Stimulated activated CD4-positive, alpha-beta T cell treated with anti-CD3 and anti-CD28 coated beads, Interleukin-2, amount 100 ng/mL, for 24 hours (primary cell): Measurements from ENCODE around the gene IGHMBP2.
"Not testable (repeated sequence)": the region's sequence is repeated elsewhere in the genome, so short reads cannot be mapped to it uniquely, and the experiment has no call there.

Experiments
- DNase-seq, 2 donors: peaks; one replicate each; pipeline ENCODE4 v3.0.0-alpha.2; 2020

IGHMBP2 gene

DNA sequence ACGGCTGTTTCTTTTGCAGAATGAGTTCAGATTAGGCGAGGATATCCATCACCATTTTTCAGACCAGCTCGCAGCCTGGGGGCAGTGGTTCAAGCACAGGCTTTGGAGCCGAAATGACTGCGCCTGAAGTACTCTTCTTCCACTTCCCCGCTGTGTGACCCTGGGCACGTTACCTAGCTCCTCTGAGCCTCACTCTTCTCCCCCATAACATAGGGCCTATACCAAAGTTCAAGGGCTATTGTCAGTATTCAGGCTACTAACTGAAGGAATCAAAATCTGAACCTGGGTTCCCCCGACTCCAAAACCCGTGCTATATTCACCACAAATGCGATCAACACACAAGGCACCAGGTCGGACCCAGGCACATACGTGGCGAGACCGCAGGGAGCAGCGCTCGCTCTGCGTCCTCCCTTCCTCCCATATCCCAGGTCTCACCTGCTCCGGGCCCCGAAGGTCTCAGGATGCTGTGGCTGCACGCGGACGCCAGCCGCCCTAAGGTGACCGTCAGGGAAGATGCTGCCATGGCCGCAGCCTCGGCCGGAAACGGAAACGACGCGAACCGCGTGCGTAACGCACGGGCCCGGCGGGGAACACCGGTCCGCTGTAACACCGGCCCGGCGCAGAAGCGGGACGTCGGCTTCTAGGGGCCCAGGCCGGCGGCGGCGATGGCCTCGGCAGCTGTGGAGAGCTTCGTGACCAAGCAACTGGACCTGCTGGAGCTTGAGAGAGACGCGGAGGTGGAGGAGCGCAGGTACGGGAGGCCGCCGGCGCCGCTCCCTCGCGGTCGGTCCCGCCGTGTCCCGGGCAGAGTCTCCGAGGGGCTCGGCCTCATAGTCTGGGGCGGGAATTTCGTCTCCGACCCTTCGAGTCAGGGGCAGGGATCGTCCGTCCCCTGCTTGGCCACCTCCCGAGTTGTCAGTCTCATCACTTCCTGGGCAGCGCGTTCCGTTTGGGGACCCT, at the start of gene IGHMBP2, which contains the start of gene MRPL21:
Gene IGHMBP2, plus strand, starts transcription at position 604 of the 960 bp plus-strand sequence. Its CDS starts 62 bp downstream, at position 666.
Gene MRPL21, minus strand, starts transcription at position 545 of the 960 bp plus-strand sequence. Its CDS starts 22 bp downstream, at position 523.
- DNase-seq: peak; percentile 87 to 90

DNA sequence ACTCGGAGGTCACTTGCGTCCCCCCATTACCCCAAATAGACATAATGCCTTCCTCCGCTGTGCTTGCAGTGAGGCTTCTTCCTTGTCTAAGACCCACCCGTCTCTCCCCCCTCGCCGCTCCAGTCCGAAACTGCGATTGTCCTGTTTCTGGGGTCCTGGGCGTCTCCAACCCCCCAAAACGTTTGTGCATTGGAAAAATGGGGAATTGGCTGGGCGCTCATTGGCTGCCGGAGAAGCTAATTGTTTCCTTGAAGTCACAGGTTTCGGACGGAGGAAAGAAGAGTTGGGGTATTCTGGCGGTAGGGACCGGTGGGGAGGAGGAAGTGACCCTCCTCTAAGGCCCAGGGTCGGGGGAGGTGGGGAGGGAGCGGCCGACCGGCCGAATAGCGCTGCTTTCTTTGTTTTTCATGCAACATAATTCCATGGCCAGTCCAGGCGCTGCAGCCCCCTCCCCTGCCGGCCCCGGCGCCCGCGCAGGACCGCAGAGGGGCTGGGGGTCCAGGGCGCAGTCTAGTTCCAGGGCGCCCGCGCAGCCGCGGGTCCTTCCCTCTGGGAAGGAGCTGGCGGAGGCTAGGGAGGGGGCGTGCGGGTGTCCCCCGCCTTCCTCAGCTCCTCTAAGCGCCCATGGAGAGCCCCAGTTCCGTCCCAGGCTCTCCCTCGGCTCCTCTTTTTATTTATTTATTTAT, 49.3 kb upstream of the IGHMBP2 start:
- DNase-seq: no peak

DNA sequence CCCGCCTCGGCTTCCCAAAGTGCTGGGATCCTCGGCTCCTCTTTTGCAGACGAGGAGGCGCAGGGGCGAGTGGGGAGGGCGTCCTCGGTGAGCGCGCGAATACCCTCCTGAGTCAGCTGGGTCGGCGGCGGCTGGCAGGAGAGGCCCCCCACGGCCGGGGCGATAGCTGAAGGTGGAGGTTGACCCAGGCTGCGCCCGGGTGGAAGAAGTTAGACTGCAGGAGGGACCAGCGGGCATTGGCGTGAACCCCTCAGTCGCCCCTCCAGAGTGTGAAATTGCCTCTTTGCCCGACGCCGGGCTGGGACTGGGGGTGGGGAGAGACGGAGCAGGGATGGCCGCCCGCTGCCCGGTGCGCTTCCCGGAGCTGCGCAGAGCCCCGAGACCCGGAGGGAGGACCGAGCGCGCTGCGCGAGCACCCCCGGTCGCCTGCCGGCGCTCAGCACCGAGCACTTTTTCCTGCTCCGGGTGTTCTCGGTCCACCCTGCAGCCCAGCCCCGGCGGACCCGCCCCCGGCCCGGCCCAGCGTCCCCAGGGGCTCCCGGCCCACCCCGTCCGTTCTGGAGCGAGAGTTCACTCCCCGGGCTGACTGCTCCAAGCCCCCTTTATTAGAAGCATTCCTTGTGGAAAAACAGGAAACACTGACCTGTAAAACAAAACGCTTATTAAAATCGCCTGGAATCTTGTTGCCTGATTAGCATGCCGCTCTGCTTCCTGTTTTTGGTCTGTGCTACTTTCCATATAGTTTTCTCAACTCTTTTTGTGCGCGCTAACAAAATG, 48.3 kb upstream of the IGHMBP2 start:
- peak; percentile 23 to 35 for DNase-seq

DNA sequence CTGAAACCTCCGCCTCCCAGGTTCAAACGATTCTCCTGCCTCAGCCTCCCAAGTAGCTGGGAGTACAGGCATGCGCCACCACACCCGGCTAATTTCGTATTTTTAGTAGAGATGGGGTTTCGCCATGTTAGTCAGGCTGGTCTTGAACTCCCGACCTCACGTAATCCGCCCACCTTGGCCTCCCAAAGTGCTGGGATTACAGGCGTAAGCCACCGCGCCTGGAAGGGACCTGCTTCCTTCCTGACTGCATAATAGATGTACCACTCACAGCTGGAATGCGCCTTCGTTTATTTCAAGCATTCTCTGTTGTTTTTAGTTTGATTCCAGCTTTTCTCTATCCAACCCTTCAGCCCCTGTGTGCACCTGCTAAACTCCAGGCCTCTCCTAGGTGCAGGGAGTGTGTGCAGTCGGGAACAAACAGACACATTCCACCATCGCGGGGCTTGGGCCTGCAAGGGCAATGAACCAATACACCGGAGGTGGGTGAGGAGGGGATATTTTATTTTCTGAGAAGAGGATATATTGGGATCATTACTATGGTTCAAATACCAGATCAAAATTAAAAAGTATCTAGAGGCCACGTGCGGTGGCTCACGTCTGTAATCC, 47.2 kb upstream of the IGHMBP2 start:
- DNase-seq: not testable (repeated sequence)

DNA sequence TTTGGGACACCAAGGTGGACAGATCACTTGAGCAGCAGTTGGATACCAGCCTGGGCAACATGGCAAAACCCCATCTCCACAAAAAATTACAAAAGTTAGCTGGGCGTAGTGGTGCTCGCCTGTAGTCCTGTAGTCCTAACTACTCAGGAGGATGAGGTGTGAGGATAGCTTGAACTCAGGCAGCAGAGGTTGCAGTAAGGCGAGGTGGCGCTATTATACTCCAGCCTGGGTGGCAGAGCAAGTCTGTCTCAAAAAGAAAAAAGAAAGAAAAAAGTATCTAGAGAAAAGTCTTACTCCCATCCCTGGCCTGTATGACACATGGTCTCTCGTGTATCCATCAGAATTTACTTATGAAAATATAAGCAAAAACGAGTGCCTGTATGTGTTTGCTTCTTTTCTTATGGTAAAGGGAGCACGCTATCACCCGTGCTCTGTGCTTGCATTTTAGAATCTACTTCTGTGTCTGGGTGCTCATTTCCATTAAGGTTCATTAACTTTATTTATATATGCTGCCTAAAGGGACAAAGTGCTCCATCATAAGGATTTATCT, 46.6 kb upstream of the IGHMBP2 start:
- no peak for DNase-seq

DNA sequence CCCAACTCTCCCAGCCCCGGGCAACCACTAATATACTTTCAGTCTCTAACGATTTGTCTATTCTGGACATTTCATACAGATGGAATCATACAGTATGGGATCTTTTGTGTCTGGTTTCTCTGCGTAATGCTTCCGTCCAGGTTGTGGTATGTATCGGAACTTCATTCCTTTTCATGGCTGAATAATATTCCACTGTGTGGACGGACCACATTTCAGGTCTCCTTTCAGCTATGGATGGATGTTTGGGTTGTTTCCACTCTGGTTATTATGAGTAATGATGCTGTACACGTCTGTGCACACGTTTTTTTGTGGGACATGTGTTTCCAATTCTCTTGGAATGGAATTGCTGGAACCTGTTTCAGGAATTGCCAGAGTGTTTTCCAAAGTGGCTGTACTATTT, 44.6 kb upstream of the IGHMBP2 start:
- DNase-seq: no peak

DNA sequence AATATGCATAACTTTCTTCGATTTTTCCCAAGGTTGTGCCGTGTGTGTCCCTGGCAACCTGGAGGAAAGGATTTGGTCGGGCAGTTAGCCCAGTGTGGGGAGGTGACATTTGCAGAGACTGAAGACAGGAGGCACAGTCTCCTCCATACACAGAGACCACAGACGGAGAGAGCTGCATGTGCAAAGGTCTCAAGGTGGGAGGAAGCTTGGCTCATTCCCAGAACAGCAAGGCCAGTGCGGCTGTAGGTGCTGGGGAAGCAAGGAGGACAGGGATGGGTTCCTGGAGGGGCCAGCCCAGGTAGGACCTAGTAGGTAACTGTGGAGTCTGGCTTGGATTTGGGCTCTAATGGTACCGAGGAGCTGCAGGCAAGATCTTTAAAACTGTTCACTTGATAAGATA, 41.3 kb upstream of the IGHMBP2 start:
- DNase-seq: no peak

DNA sequence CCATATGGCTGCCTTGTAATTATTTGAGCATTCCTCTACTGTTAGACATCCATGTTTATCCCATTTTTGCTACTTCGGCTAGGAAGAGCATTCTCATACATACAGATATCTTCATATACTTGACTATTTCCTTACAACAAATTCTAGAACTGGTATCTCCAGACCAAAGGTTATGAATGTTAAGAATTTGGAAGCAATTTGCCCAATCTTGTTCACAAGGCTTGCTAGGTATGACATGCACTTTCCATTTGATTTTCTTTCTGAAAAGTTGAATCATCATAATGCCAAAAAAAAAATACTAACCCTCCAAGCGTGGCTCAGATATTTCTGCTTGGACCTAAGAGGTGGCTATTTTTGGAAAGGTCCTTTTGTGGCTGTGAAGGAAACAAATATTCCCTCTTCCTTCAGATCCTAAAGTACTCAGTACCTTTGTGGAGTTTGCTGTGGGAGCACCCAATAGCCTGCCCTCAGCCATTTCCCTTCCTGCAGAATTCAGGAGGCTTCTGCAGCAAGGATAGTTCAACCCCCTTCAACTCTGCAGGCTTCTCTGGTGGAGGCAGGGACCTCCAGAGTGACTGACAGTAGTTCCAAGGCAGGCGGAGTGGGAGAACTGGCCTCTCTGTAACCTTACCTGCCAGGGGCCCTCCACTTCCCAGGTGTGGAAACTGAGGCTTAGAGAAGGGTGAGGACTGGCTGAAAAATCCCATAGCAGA, 40.0 kb upstream of the IGHMBP2 start:
- no peak for DNase-seq

DNA sequence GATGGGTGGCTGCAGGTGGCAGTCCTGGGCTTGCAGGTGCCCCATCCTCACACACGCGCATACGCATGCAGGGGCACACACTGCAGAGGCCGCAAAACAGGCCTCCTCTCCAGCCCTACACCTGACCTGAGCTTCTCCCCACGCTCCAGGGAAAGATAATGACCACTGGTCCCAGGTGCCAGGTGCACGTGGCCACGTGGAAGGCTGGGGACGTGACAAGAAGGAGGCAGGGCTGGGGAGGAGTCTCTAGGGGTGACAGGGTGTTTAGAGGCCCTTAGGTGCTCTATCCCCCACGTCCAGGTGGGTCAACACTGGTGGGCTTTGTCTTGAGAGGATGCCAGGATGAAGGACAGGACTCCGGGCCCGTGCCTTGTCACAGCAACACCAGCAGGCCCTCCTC, 38.5 kb upstream of the IGHMBP2 start:
- DNase-seq: no peak

DNA sequence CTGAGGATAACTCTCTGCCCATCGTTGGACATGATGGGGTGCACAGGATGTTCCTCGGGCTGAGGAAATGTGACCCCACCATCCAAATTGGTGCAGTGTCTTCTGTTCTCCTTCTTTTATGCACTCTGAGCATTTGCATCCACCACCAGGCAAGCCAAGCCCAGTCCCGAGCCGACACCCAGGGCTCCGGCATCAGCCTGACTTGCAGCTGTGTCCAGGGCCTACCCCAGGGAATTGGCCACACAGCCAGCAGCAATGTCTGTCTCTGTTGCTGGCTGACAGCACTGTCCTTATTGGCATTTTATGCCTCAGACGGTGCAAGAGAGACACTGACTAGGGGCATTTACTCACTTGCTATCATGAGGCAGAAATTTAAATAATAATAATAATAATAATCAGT, 36.6 kb upstream of the IGHMBP2 start:
- DNase-seq: no peak

DNA sequence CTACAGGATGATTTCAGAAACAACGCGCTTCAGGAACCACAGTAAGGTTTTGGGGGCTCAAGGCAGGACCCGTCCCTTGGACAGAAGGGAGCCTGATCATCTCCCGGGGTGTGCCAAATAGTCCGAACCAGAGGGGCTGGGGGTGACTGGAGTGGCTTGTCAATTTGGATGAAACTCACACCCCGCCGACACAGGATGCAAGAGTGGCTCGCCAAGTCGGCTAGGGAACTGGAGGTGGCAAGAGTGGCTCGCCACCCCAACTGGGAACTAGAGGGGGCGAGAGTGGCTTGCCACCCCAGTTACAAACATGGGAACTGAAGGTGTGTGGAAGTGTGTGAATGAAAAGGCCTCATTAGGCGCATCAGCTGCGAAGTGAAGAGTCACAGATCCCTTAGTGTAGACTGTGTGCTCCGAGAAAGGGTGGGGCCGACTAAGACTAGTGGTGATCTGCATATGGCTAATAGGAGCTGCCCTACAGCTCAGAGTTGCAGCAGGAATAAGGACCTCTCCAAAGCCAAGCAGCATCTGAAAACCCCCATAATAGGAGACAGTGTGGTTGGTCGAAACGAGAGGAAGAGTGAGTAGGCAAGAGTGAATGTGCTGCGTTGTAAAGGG, 35.4 kb upstream of the IGHMBP2 start:
- no peak for DNase-seq

DNA sequence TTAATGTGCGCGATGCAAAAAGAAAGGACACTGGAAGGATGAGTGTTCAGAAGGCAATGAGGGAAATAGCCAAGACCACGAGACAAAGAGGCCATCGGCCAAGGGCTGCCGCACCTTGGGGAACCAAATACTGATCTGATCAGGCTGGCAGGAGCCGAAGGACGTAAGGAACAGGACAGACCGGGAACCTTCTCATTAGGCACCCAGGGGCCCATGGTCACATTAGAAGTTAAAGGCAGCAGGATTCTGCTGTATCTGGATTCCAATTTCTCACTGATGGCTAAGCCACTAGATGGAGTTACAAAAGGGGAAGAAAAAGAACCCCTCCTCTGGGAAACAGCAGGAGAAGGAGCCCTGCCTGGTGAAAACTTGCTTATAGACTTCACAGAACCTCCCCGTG, 33.2 kb upstream of the IGHMBP2 start:
- no peak for DNase-seq

DNA sequence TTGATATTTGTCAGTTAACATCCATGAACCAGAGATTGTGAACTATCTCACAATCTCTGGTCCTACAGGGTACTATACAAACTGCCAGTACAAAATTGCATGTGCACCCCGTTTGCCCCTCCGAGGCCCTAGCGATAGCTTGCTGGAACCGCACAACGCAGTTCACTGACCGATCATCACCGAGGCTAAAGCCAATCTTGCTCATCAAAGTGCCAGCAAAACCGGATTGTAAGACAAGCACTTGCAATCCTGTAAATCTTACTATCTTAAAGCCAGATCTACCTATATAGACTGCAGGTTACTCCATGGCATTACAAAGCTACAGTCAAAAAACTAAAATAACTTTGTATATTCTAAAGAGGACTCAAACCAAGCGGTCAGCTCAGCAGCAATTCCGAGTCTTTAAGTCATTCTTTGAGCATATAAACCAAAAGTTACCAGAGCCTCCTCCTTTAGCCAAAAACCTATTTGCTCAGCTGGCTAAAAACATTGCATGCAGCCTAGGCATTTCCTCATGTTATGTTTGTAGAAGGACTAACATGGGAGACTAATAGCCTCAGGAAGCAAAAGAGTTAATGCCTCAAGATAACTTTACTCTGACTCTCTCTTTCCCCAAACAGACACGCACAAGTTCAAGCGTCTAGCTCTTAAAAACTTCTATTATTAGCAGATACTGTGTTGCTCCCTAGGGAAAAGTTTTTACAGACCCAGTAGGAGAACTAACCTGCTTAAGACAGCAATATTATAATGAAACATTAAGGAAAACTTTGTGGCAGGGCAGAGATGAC, 31.3 kb upstream of the IGHMBP2 start:
- no peak for DNase-seq

DNA sequence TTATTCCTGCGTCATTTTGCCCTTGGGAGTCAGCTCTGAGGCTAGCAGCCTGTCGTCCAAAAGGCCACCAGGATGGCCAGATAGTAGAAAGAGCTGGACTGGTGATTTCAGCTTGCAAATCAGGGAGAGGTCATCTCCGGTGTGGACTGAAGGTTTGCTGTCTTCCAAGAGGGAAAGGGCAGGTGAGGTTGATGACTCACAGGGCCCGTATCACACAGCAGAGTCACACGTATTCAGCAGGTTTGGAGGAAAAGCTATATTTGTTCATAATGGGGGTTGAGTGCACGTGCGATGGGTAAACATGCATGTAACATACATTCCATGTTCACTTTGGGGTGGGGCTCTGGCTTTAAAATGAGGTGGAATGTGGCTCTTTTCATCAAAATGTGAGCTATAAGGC, 25.7 kb upstream of the IGHMBP2 start:
- no peak for DNase-seq

DNA sequence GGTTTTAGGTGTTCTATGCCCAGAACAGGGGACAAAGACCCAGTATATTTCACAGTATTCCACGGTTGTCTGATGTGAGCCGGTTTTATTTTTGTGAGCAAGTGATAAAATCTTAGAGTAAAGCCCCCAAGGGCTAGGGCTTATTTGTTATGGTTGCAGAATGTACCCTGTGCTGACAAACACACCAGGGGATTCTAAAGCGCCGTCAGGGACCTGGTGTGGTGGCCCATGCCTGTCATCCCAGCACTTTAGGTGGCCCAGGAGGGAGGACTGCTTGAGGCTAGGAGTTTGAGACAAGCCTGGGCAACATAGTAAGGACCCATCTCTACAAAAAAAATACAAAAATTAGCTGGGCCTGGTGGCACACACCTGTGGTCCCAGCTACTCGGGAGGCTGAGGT, 22.8 kb upstream of the IGHMBP2 start:
- no peak for DNase-seq

DNA sequence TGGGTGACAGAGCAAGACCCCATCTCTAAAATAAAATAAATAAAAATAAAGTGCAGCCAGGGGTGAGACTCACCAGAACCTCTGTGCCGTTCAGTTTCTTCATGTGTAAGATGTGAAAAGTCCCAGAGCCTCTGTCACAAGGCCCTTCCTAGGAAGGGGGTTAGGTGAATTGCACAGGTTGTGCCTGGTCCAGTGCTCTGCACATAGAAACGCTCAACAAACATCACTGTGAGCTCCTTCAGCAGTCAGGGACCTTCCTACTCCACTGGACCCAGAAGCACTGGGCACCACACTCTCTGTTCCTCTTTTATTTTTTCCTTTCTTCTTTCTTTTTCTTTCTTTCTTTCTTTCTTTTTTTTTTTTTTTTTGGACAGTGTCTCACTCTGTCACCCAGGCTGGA, 22.4 kb upstream of the IGHMBP2 start:
- DNase-seq: no peak

DNA sequence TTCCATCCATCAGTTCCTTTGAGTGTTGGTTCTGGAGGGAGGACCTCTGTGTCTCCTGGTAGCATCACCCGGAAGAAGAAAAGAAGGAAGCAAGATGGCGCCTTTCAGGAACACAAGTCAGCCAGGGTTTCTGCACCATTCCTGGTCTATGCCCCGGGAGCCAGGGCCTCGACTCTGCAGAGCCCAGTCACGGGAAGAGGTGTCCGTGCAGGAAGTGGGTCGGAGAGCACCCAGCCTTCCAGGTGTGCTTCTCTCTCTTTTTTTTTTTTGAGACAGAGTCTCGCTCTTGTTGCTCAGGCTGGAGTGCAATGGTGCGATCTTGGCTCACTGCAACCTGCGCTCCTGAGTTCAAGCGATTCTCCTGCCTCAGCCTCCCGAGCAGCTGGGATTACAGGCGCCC, 21.3 kb upstream of the IGHMBP2 start:
- no peak for DNase-seq

DNA sequence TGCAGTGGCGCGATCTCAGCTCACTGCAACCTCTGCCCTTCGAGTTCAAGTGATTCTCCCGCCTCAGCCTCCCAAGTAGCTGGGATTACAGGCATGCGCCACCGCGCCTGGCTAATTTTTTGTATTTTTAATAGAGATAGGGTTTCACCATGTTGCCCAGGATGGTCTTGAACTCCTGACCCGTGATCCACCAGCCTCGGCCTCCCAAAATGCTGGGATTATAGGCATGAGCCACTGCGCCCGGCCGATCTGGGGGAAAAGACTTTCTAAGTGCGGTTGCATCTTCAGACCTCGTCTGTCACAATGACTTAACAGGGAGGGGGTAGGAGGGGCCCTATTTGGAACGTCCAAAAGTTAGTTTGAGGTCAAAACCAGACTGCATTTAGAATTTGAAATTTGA, 18.9 kb upstream of the IGHMBP2 start:
- not testable (repeated sequence) for DNase-seq

DNA sequence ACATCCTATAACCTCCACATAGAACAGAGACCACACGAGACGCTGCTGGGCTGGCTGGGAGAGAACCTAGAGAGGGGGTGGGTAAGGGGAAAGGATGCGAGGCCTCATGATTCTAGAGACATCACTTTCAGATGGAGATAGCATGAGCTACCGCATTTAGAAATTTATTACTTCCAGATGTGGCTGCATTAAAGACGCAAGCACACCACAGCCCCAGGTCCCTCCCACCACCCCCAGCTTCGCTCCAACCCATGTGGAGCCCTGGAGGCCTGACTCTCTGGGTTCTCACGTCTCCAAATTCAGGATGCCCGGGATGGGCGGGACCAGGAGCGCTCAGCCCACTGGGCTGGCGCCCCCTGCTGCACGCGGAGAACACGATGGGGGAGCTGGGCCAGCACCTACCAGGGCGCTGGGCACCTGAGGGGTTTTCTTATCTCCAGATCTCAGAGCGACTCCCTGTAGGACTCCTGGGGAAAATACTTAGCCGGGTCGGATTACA, 13.7 kb upstream of the IGHMBP2 start:
- DNase-seq: peak in 1 of 2 donors; percentile 12
